Loucy (cell line): ENCODE data around the gene EFNA4.

Source experiments
- CTCF ChIP-seq: fragments of 200-600 bp; sonication (generic); conservative IDR thresholded peaks from 2 replicates; pipeline ENCODE4 v1.5.1; 2014; ENCODE audit warnings: mild to moderate bottlenecking, antibody characterized with exemption, low read length
- EZH2phosphoT487 ChIP-seq: fragments of 200-600 bp; IDR thresholded peaks from 2 replicates; pipeline ENCODE4 v1.6.1; 2018; ENCODE audit warnings: antibody characterized with exemption, mild to moderate bottlenecking, moderate library complexity, borderline replicate concordance

GRCh38 chr1:155110826-155111225 lies 47.3 kb downstream of the EFNA4 start:
- TF ChIP-seq CTCF (no peak), EZH2phosphoT487 (no peak)
